Hindlimb muscle (tissue), 1 donor: Measurements from ENCODE around the gene G2E3. TPM values are rescaled to one million over a fixed set of nuclear protein-coding genes. Genes with fewer than 3 reads are reported as not detected.
"Not testable (repeated sequence)": the region's sequence is repeated elsewhere in the genome, so short reads cannot be mapped to it uniquely, and the experiment has no call there.

Experiments
- DNase-seq: peaks from one replicate; pipeline ENCODE4 v3.0.0-alpha.2; 2013
- polyA plus RNA-seq: library from polyadenylated mRNA; unstranded; fragments of 120-200 nt; gene quantifications from one replicate; pipeline ENCODE4 v1.2.1, GENCODE V29; 2013; ENCODE audit not compliant: insufficient read length

The G2E3 gene
- polyA plus RNA-seq, 1 donor: 15.0 TPM

DNA sequence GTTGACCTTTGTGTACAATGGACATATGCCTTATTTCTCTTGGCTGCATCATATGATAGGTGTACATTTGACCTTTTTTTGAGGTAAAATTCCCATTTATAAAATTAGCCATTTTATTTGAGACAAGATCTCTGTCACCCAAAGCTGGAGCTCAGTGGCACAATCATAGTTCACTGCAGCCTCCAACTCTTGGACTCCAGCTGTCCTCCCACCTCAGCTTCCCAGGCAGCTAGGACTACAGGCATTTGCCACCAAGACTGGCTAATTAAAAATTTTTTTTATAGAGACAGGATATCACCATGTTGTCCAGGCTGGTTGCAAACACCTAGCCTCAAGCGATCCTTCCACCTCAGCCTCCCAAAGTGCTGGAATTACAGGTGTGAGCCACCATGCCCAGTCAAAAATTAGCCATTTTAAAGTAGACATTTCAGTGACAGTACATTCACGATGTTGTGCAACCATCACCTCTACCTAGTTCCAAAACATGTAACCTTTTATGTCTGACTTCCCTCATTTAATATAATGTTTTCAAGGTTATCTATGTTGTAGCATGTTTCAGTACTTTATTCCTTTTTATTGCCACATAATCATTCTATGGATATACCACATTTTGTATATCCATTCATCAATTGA lies 5.4 kb downstream of the G2E3 start:
- DNase-seq: no peak

GRCh38 chr14:30564868-30565248 lies 5.9 kb downstream of the G2E3 start:
- no peak for DNase-seq

DNA sequence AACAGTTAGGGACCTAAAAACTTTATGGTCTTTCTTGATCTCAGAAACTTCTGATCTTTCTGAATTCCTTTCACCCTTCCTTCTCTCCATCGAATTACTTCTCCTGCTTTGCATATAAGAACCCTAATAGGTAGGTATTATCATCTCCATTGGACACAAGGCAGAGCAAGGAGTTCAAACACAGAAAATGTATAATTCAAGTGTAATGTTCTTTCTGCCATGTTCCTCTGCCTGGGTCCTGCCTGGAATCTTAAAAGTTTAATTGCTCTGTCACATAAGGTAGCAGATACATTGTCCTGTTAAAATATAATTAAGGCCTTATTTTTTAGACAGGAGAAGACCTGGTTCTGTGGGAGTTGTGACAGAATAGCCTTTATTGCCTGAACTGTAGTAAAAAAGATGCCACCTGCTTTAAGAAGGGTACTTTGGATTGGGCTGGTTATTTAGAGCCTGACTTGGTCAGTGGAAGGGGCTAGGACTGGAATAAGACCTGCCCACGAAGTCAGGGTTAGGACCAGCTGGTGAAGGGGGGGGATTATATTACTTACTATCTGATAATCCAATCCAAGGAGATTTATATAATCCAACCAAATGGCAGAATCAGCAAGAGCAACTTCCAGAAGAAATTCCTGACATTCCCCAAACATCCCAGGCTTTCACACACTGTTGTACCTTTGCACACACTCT lies 10.4 kb downstream of the G2E3 start:
- DNase-seq: no peak

- DNase-seq: no peak
Measured at GRCh38 chr14:30569903-30570226, 10.9 kb downstream of the G2E3 start.

GRCh38 chr14:30572237-30572636 lies 13.3 kb downstream of the G2E3 start:
- no peak for DNase-seq

- DNase-seq: no peak
Measured at GRCh38 chr14:30572771-30573170, 13.8 kb downstream of the G2E3 start.

- no peak for DNase-seq
Measured at GRCh38 chr14:30573226-30573814, 14.4 kb downstream of the G2E3 start.

GRCh38 chr14:30573966-30574365 lies 15.0 kb downstream of the G2E3 start:
- DNase-seq: no peak

DNA sequence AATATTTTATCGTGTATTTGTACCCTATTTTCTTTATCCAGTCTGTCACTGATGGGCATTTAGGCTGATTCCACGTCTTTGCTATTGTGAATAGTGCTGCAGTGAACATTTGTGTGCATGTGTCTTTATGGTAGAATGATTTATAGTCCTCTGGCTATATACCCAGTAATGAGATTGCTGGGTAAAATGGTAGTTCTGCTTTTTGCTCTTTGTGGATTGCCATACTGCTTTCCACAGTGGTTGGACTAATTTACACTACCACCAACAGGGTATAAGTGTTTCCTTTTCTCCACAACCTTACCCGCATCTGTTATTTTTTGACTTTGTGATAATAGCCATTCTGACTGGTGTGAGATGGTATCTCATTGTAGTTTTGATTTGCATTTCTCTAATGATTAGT lies 15.8 kb downstream of the G2E3 start:
- not testable (repeated sequence) for DNase-seq

DNA sequence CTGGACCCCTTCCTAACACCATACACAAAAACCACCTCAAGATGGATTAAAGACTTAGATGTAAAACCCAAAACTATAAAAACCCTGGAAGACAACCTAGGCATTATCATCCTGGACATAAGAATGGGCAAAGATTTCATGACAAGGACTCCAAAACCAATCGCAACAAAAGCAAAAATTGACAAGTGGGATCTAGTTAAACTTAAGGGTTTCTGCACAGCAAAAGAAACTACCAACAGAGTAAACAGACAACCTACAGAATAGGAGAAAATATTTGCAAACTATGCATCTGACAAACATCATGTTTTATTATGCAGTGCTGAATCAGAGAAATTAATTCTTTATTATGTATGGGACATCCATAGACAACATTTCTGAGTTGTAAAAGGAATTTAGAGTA lies 17.4 kb downstream of the G2E3 start:
- DNase-seq: not testable (repeated sequence)

GRCh38 chr14:30580616-30581282 lies 21.8 kb downstream of the G2E3 start:
- no peak for DNase-seq

DNA sequence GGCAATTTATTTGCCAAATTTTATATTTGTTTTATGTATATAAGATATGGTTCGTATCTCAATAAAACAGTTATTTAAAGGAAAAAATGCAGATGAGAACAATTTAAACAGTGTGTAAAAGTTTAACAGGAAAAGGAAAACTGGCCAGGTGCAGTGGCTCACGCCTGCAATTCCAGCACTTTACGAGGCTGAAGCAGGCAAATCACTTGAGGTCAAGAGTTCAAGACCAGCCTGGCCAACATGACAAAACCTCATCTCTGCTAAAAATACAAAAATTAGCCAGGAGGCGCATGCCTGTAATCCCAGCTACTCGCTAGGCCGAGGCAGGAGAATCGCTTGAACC lies 22.3 kb downstream of the G2E3 start:
- no peak for DNase-seq

- DNase-seq: no peak
Measured at GRCh38 chr14:30582376-30582775, 23.4 kb downstream of the G2E3 start.

- DNase-seq: no peak
Measured at GRCh38 chr14:30584058-30584630, 25.2 kb downstream of the G2E3 start.

GRCh38 chr14:30585204-30585603 lies 26.2 kb downstream of the G2E3 start:
- DNase-seq: no peak

DNA sequence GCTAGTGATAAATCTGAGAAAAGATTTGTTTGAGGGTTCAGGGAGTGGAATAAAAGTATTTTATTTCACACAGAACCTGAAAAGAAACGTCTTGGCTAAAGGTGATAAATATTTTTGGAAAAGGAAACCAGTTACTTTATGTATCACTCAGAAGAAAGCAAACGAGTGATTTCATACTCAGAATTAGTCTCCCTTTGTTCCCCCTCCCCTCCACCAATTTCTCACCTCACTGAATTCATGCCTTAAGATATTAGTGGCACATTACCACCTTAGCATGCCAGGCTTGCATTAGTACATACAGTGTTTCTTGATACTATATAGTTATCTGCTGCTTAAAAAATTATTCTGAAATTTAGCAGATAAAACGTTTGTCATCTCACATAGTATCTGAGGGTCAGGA lies 28.2 kb downstream of the G2E3 start:
- DNase-seq: no peak

DNA sequence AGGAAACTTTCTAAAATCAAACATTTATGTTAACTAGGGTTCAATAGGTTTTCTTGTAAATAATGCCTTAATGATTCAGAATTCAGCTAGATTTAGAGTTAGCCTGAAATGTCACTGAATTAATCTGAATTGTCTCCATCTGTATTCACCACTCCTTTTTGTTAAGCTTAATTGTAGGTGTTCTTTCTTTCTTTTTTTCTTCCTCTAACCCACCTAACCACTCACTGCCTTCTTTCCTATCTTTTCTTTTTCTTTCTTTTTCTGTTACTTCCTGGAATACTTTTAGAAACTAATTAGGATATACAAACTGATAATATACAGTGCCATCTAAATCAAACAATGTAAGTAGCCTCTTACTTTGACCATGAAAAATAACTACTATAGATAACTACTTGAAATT lies 29.9 kb downstream of the G2E3 start:
- DNase-seq: no peak

- DNase-seq: no peak
Measured at GRCh38 chr14:30596935-30597334, 38.0 kb downstream of the G2E3 start.

DNA sequence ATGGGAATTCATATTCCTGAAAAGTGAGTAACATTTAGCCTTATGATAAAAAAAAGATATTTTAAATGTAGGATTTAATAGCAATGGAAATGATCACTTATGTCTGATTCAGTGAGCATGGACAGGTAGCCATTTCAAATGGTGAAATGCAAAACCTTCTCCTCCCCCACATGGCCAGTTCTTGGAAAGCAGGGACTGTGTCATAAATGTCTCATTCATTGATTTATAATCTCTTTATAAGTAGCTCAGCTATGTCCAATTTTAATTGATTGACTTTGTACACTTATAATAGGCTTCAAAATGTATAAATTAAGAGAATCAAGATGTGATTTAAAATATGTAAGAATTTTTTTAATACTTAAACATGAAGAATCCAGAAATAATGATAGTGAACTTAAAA lies 38.5 kb downstream of the G2E3 start:
- no peak for DNase-seq

DNA sequence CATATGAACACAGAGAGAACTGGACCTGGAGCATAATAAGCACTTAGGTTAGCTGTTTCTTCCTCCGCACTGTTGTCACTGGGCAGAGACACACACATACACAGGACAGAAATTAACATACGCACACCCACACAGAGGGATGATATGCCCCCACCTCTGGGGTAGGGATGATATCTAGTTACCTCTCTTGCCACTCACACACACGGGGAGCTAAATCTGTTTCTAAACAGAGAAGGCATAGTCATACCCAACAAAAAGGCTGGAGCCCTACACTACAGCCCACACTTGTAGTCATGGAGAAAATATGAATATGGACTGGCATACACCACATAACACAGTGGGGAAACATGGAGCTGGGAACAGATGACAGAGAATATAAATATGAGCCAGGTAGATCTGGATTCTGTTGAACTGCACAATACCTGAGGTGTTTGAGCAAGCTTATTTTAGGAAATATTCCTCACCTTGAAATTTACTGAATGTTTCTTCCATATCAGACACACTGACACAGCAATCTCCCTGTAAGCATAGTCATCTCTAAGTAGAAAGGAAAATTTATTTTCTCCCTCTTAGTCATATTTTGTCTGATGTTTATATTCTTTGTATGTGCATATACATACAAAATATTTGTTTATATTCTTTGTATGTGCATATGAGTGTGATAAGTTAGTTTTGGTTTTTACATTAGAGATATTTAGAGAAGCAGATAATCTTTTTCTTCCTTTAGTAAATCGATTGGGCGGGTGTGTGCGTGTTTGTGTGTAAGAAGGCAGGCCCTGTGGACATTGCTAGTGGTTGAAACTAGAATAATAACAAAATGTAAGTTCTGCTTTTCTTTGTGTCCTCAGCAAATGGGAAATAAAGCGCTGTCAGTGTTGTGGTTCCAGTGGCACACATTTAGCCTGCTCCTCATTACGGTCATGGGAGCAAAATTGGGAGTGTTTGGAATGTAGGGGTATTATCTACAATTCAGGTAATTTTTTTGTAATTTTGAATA lies 42.3 kb downstream of the G2E3 start:
- no peak for DNase-seq

DNA sequence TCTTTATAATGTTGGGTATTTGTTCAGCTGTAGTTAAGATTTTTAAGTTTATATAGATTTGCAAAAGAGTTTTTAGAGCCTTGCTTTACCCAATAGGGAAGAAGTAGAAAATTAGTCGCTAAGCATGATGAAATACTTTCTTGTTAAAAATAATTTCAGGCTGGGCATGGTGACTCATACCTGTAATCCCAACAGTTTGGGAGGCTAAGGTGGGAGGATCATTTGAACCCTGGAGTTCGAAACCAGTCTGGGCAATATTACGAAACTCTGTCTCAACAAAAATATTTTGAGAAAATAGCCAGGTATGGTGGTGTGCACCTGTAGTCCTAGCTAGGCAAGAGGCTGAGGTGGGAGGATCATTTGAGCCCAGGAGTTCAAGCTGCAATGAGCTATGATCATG lies 44.4 kb downstream of the G2E3 start:
- DNase-seq: no peak

DNA sequence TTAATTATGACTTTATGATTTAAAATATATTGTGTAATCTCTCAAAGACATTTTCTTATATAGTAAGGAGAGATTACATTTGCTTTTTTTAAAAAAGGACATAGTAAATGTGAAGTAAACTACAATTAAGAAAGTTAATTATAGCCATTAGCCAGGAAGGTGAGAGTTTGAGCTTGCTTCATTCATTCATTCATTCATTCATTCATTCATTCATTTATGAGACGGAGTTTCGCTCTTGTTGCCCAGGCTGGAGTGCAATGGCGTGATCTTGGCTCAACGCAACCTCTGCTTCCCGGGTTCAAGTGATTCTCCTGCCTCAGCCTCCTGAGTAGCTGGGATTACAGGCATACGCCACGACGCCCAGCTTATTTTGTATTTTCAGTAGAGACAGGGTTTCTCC lies 45.7 kb downstream of the G2E3 start:
- DNase-seq: not testable (repeated sequence)
